ENCODE measurements around the gene CD9.
"Not testable (repeated sequence)": the region's sequence is repeated elsewhere in the genome, so short reads cannot be mapped to it uniquely, and the experiment has no call there.

The CD9 gene

GRCh38 chr12:6189028-6189427, 11.2 kb upstream of the CD9 start:
- H3K4me3 Mint-ChIP-seq: no peak overlapping the region
- DNase-seq: no peak
- no peaks in the 10 kb centered on the region for H3K36me3 Mint-ChIP-seq (ENCODE audit: low read depth)
- H3K4me1 Mint-ChIP-seq (ENCODE audit: low read depth): peaks cover 12% of the 10 kb centered on the region
- H3K27me3 Mint-ChIP-seq: peaks cover 17% of the 10 kb centered on the region
- no peak overlapping the region for H3K27ac Mint-ChIP-seq
- H3K9me3 Mint-ChIP-seq: no peaks in the 10 kb centered on the region

- Mint-ChIP-seq H3K4me1 (ENCODE audit: low read depth) (peaks cover 12% of the 10 kb centered on the region), H3K27me3 (peaks cover 17% of the 10 kb centered on the region)
- not testable (repeated sequence) for DNase-seq; H3K4me3 Mint-ChIP-seq; H3K27ac Mint-ChIP-seq; H3K36me3 Mint-ChIP-seq (ENCODE audit: low read depth); H3K9me3 Mint-ChIP-seq
Measured at GRCh38 chr12:6189952-6190598, 10.1 kb upstream of the CD9 start.

- H3K36me3 Mint-ChIP-seq (ENCODE audit: low read depth); DNase-seq; H3K9me3 Mint-ChIP-seq; H3K4me3 Mint-ChIP-seq; H3K27ac Mint-ChIP-seq: not testable (repeated sequence)
- Mint-ChIP-seq H3K4me1 (ENCODE audit: low read depth) (peaks cover 21% of the 10 kb centered on the region), H3K27me3 (peaks cover 17% of the 10 kb centered on the region)
Measured at GRCh38 chr12:6190767-6191530, 9.3 kb upstream of the CD9 start.

- Mint-ChIP-seq H3K27ac (no peak overlapping the region), H3K4me1 (ENCODE audit: low read depth) (peaks cover 26% of the 10 kb centered on the region), H3K9me3 (no peaks in the 10 kb centered on the region), H3K4me3 (no peak overlapping the region), H3K27me3 (peaks cover 17% of the 10 kb centered on the region), H3K36me3 (ENCODE audit: low read depth) (no peaks in the 10 kb centered on the region)
- no peak for DNase-seq
Measured at GRCh38 chr12:6192604-6193380, 7.4 kb upstream of the CD9 start.

- DNase-seq: no peak
- Mint-ChIP-seq H3K4me3 (no peak overlapping the region), H3K27ac (no peak overlapping the region), H3K27me3 (peaks cover 25% of the 10 kb centered on the region), H3K9me3 (no peaks in the 10 kb centered on the region), H3K4me1 (ENCODE audit: low read depth) (peaks cover 30% of the 10 kb centered on the region), H3K36me3 (ENCODE audit: low read depth) (no peaks in the 10 kb centered on the region)
Measured at GRCh38 chr12:6193853-6194815, 6.1 kb upstream of the CD9 start.

GRCh38 chr12:6195665-6196535, 4.3 kb upstream of the CD9 start:
- peaks cover 29% of the 10 kb centered on the region for H3K4me1 Mint-ChIP-seq (ENCODE audit: low read depth)
- DNase-seq: peak; percentile 84
- peak overlapping the region; percentile 56 for H3K27ac Mint-ChIP-seq
- no peak overlapping the region for H3K4me3 Mint-ChIP-seq
- H3K9me3 Mint-ChIP-seq: no peaks in the 10 kb centered on the region
- H3K27me3 Mint-ChIP-seq: peaks cover 25% of the 10 kb centered on the region
- no peaks in the 10 kb centered on the region for H3K36me3 Mint-ChIP-seq (ENCODE audit: low read depth)

- Mint-ChIP-seq H3K4me1 (ENCODE audit: low read depth) (peaks cover 39% of the 10 kb centered on the region), H3K27ac (no peak overlapping the region), H3K9me3 (no peaks in the 10 kb centered on the region), H3K36me3 (ENCODE audit: low read depth) (no peaks in the 10 kb centered on the region), H3K4me3 (no peak overlapping the region), H3K27me3 (peaks cover 43% of the 10 kb centered on the region)
- DNase-seq: no peak
Measured at GRCh38 chr12:6198051-6198450, 2.1 kb upstream of the CD9 start.

- peaks cover 39% of the 10 kb centered on the region for H3K4me1 Mint-ChIP-seq (ENCODE audit: low read depth)
- H3K27me3 Mint-ChIP-seq: peaks cover 48% of the 10 kb centered on the region
- H3K9me3 Mint-ChIP-seq: no peaks in the 10 kb centered on the region
Measured at GRCh38 chr12:6198556-6198955, 1.6 kb upstream of the CD9 start.

GRCh38 chr12:6198985-6199530, 1.1 kb upstream of the CD9 start:
- peaks cover 39% of the 10 kb centered on the region for H3K4me1 Mint-ChIP-seq (ENCODE audit: low read depth)
- H3K27ac Mint-ChIP-seq: no peak overlapping the region
- peak overlapping the region; percentile 59 for H3K4me3 Mint-ChIP-seq
- peaks cover 49% of the 10 kb centered on the region for H3K27me3 Mint-ChIP-seq
- H3K36me3 Mint-ChIP-seq (ENCODE audit: low read depth): no peaks in the 10 kb centered on the region
- no peaks in the 10 kb centered on the region for H3K9me3 Mint-ChIP-seq
- DNase-seq: no peak

More at GRCh38 chr12:6198556-6198955, 1.6 kb upstream of the CD9 start:
- no peak for DNase-seq
- no peaks in the 10 kb centered on the region for H3K36me3 Mint-ChIP-seq (ENCODE audit: low read depth)
- H3K27ac Mint-ChIP-seq: no peak overlapping the region
- H3K4me3 Mint-ChIP-seq: no peak overlapping the region

- DNase-seq: no peak
- H3K4me3 Mint-ChIP-seq: peak overlapping the region; percentile 59
- no peaks in the 10 kb centered on the region for H3K9me3 Mint-ChIP-seq
- peaks cover 41% of the 10 kb centered on the region for H3K4me1 Mint-ChIP-seq (ENCODE audit: low read depth)
- peaks cover 52% of the 10 kb centered on the region for H3K27me3 Mint-ChIP-seq
- H3K36me3 Mint-ChIP-seq (ENCODE audit: low read depth): no peaks in the 10 kb centered on the region
- no peak overlapping the region for H3K27ac Mint-ChIP-seq
Measured at GRCh38 chr12:6199531-6200255, 507 bp upstream of the CD9 start.

- Mint-ChIP-seq H3K27ac (no peak overlapping the region), H3K9me3 (no peaks in the 10 kb centered on the region), H3K27me3 (peaks cover 58% of the 10 kb centered on the region)
Measured at GRCh38 chr12:6201213-6201608, 1.0 kb downstream of the CD9 start.

GRCh38 chr12:6201826-6202225, 1.6 kb downstream of the CD9 start:
- Mint-ChIP-seq H3K27me3 (peaks cover 58% of the 10 kb centered on the region), H3K4me3 (no peak overlapping the region), H3K36me3 (ENCODE audit: low read depth) (no peaks in the 10 kb centered on the region), H3K9me3 (no peaks in the 10 kb centered on the region), H3K4me1 (ENCODE audit: low read depth) (peaks cover 26% of the 10 kb centered on the region), H3K27ac (no peak overlapping the region)
- no peak for DNase-seq

More at GRCh38 chr12:6201213-6201608, 1.0 kb downstream of the CD9 start:
- Mint-ChIP-seq H3K4me3 (peak overlapping the region; percentile 67), H3K36me3 (ENCODE audit: low read depth) (no peaks in the 10 kb centered on the region), H3K4me1 (ENCODE audit: low read depth) (peaks cover 29% of the 10 kb centered on the region)
- no peak for DNase-seq

Data from activated T-cell treated with anti-CD3 and anti-CD28 coated beads, Interleukin-2, amount 50 U/mL, for 24 hours (primary cell).